ENCODE results near the gene ERICH4.

DNA sequence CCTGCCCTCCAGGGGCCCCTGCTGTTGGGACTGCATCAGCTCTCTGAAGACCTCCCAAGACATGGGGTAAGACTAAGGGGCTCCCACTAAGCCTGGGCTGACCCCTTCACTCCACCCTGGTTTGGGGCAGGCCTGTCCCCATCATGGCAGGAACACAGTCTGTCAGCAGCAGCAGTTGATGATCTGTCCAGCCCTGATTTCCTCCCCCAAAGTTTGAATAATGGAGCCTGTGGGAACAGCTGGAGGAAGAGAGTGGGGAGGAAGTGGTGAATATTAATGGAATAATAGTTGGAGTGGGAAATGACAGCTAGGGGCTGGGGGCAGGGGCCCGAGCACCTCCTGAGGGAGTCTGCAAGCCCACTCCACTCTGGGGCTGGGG lies 14.5 kb upstream of the ERICH4 start:
- TF ChIP-seq, protein P1, sequence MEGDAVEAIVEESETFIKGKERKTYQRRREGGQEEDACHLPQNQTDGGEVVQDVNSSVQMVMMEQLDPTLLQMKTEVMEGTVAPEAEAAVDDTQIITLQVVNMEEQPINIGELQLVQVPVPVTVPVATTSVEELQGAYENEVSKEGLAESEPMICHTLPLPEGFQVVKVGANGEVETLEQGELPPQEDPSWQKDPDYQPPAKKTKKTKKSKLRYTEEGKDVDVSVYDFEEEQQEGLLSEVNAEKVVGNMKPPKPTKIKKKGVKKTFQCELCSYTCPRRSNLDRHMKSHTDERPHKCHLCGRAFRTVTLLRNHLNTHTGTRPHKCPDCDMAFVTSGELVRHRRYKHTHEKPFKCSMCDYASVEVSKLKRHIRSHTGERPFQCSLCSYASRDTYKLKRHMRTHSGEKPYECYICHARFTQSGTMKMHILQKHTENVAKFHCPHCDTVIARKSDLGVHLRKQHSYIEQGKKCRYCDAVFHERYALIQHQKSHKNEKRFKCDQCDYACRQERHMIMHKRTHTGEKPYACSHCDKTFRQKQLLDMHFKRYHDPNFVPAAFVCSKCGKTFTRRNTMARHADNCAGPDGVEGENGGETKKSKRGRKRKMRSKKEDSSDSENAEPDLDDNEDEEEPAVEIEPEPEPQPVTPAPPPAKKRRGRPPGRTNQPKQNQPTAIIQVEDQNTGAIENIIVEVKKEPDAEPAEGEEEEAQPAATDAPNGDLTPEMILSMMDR (IDR thresholded peaks at IDR 0.05), result no peak
- no peak for TF ChIP-seq POLR2A (IDR thresholded peaks at IDR 0.05)
